ENCODE measurements around the gene RFC4. TPM values are rescaled to one million over a fixed set of nuclear protein-coding genes. Genes with fewer than 3 reads are reported as not detected.
A peak's percentile ranks its signal among the peaks of the same experiment; 100 is the strongest.

RFC4 gene
- total and polyA plus RNA-seq, 9 of the 15 experiments (the other 6 are each of a cell fraction or from before 2014, with no cell fraction given), result 105 to 227 (median 180) TPM

- TF ChIP-seq SIN3A (IDR thresholded peaks at IDR 0.05; ENCODE audit: borderline replicate concordance in 2 of 2, control insufficient read depth in 1 of 2, low read depth in 2 of 2, low read length in 2 of 2) (peak in 1 of 2 experiments; percentile 63; a peak in 1 of 4 replicates), EZH2 (IDR thresholded peaks at IDR 0.05; ENCODE audit: borderline replicate concordance, low read depth, low read length) (no peak), ZNF280A (IDR thresholded peaks at IDR 0.05; ENCODE audit: low read depth, partially characterized antibody) (no peak), ZBTB1 (CRISPR knock-in tag; IDR thresholded peaks at IDR 0.05; ENCODE audit: borderline replicate concordance, low read depth) (no peak), ZBTB11 (CRISPR knock-in tag; IDR thresholded peaks at IDR 0.05) (no peak), TGIF2 (CRISPR knock-in tag; IDR thresholded peaks at IDR 0.05) (no peak), ZNF507 (tag; conservative IDR thresholded peaks at IDR 0.05) (no peak), MAFF (IDR thresholded peaks at IDR 0.05; ENCODE audit: low read length) (no peak), NR2C1 (IDR thresholded peaks at IDR 0.05) (no peak), NR2C1 (tag; IDR thresholded peaks at IDR 0.05) (no peak), HOXB6 (CRISPR knock-in tag; IDR thresholded peaks at IDR 0.05; ENCODE audit: borderline replicate concordance) (peak; percentile 68; the same call in 1 of the 2 replicates), ZNF146 (CRISPR knock-in tag; IDR thresholded peaks at IDR 0.05; ENCODE audit: unreplicated experiment) (no peak), ZNF165 (CRISPR knock-in tag; IDR thresholded peaks at IDR 0.05; ENCODE audit: borderline replicate concordance) (no peak), BRD4 (IDR thresholded peaks at IDR 0.05) (no peak), HOMEZ (CRISPR knock-in tag; IDR thresholded peaks at IDR 0.05) (no peak)
- TF ChIP-seq, protein P1, sequence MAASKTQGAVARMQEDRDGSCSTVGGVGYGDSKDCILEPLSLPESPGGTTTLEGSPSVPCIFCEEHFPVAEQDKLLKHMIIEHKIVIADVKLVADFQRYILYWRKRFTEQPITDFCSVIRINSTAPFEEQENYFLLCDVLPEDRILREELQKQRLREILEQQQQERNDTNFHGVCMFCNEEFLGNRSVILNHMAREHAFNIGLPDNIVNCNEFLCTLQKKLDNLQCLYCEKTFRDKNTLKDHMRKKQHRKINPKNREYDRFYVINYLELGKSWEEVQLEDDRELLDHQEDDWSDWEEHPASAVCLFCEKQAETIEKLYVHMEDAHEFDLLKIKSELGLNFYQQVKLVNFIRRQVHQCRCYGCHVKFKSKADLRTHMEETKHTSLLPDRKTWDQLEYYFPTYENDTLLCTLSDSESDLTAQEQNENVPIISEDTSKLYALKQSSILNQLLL (CRISPR knock-in tag; IDR thresholded peaks at IDR 0.05; ENCODE audit: borderline replicate concordance), result no peak
- TF ChIP-seq, protein P2, sequence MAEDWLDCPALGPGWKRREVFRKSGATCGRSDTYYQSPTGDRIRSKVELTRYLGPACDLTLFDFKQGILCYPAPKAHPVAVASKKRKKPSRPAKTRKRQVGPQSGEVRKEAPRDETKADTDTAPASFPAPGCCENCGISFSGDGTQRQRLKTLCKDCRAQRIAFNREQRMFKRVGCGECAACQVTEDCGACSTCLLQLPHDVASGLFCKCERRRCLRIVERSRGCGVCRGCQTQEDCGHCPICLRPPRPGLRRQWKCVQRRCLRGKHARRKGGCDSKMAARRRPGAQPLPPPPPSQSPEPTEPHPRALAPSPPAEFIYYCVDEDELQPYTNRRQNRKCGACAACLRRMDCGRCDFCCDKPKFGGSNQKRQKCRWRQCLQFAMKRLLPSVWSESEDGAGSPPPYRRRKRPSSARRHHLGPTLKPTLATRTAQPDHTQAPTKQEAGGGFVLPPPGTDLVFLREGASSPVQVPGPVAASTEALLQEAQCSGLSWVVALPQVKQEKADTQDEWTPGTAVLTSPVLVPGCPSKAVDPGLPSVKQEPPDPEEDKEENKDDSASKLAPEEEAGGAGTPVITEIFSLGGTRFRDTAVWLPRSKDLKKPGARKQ (CRISPR knock-in tag; IDR thresholded peaks at IDR 0.05), result no peak
These were observed 15.9 kb downstream of the RFC4 start (continued) for GRCh38 chr3:186790261-186790981.

Measured in K562 (cell line).